IMR-90 (cell line): ENCODE results near the gene BTAF1. TPM values are rescaled to one million over a fixed set of nuclear protein-coding genes. Genes with fewer than 3 reads are reported as not detected.

Experiments used
- ATAC-seq: fragments of 200-7000 bp; cut with Tn5 transposase; 2 replicates; pipeline ENCODE4 v1.9.1; 2020; ENCODE audit warnings: low read depth, mild to moderate bottlenecking, moderate library complexity
- BruUV-seq: library from RNA; stranded (reverse); fragments of 400-500 nt; replicated peaks from 2 replicates; lab custom pipeline; 2021; lab: Mats Ljungman, UMichigan
- CTCF ChIA-PET: fragments of 300-600 bp; formaldehyde crosslinking; extraction: SDS; loops from one replicate; lab custom pipeline; 2021; ENCODE audit warnings: antibody characterized with exemption; lab: Yijun Ruan, JAX
- POLR2A ChIA-PET: fragments of 300-600 bp; sonication (Branson Sonifier 250); formaldehyde crosslinking; loops from one replicate; lab custom pipeline; 2022; ENCODE audit warnings: antibody characterized with exemption; ENCODE audit not compliant: unreplicated experiment; lab: Charles Lee
- DNase-seq: peaks from one replicate; pipeline ENCODE4 v3.0.0; 2013
- H2AFZ ChIP-seq: replicated peaks from 2 replicates; pipeline ENCODE3; 2013; ENCODE audit warnings: low read length, mild to moderate bottlenecking; ENCODE audit not compliant: poor library complexity
- H2AK5ac ChIP-seq: 2 replicates; pipeline ENCODE4 v1.6.1; 2013; ENCODE audit warnings: low read depth, low read length, inconsistent platforms
- H2AK9ac ChIP-seq: replicated peaks from 2 replicates; pipeline ENCODE3; 2013; ENCODE audit warnings: mild to moderate bottlenecking, low read depth, low read length, moderate library complexity; ENCODE audit not compliant: poor library complexity
- H2BK120ac ChIP-seq: 2 replicates; pipeline ENCODE4 v1.6.1; 2013; ENCODE audit warnings: low read depth, low read length, inconsistent platforms
- H2BK15ac ChIP-seq: 3 replicates; pipeline ENCODE4 v1.6.1; 2013; ENCODE audit warnings: low read depth, low read length, inconsistent platforms
- H2BK20ac ChIP-seq: 2 replicates; pipeline ENCODE4 v1.6.1; 2013; ENCODE audit warnings: low read depth, mild to moderate bottlenecking, inconsistent platforms, low read length, moderate library complexity
- H2BK5ac ChIP-seq: 2 replicates; pipeline ENCODE4 v1.6.1; 2013; ENCODE audit warnings: mild to moderate bottlenecking, low read depth, low read length, inconsistent platforms; ENCODE audit not compliant: poor library complexity, severe bottlenecking
- H3K14ac ChIP-seq: replicated peaks from 2 replicates; pipeline ENCODE4 v1.6.1; 2013; ENCODE audit warnings: low read depth, low read length, inconsistent platforms
- H3K18ac ChIP-seq: 2 replicates; pipeline ENCODE4 v1.6.1; 2013; ENCODE audit warnings: low read depth, low read length, control low read depth
- H3K23ac ChIP-seq: 2 replicates; pipeline ENCODE4 v1.6.1; 2013; ENCODE audit warnings: low read depth, low read length, inconsistent platforms
- H3K27ac ChIP-seq: 2 replicates; pipeline ENCODE4 v1.5.1; 2013; ENCODE audit warnings: mild to moderate bottlenecking, control low read depth, low read length; ENCODE audit not compliant: insufficient read depth
- H3K27me3 ChIP-seq: 2 replicates; pipeline ENCODE4 v1.6.1; 2013; ENCODE audit warnings: low read length; ENCODE audit not compliant: control insufficient read depth, insufficient read depth
- H3K36me3 ChIP-seq: 2 replicates; pipeline ENCODE4 v1.6.1; 2013; ENCODE audit warnings: low read length, mixed read lengths; ENCODE audit not compliant: control insufficient read depth, insufficient read depth
- H3K4ac ChIP-seq: 2 replicates; pipeline ENCODE4 v1.6.1; 2013; ENCODE audit warnings: low read depth, low read length, inconsistent platforms
- H3K4me1 ChIP-seq: 2 replicates; pipeline ENCODE4 v1.6.1; 2013; ENCODE audit warnings: low read length, mixed read lengths; ENCODE audit not compliant: control insufficient read depth, insufficient read depth
- H3K4me2 ChIP-seq: 2 replicates; pipeline ENCODE4 v1.6.1; 2013; ENCODE audit warnings: low read depth, mild to moderate bottlenecking, control low read depth, low read length, moderate library complexity
- H3K4me3 ChIP-seq: 2 replicates; pipeline ENCODE4 v1.5.1; 2013; ENCODE audit warnings: low read depth, mild to moderate bottlenecking, control low read depth, low read length, moderate library complexity; ENCODE audit not compliant: insufficient read depth
- H3K56ac ChIP-seq: 2 replicates; pipeline ENCODE4 v1.6.1; 2013; ENCODE audit warnings: low read length, inconsistent platforms; ENCODE audit not compliant: insufficient read depth; ENCODE audit errors: extremely low read depth
- H3K79me1 ChIP-seq, 2 experiments: 2 replicates each; pipeline ENCODE4 v1.6.1; 2013; ENCODE audit warnings: low read length in 2 of 2, inconsistent platforms in 1 of 2, low read depth in 1 of 2
- H3K9ac ChIP-seq: 2 replicates; pipeline ENCODE4 v1.6.1; 2013; ENCODE audit warnings: low read depth, low read length, control low read depth
- H3K9me1 ChIP-seq: 2 replicates; pipeline ENCODE4 v1.6.1; 2013; ENCODE audit warnings: low read length, inconsistent platforms; ENCODE audit not compliant: insufficient read depth
- H3K9me3 ChIP-seq: 2 replicates; pipeline ENCODE4 v1.6.1; 2013; ENCODE audit warnings: low read length; ENCODE audit not compliant: control insufficient read depth, insufficient read depth
- H4K20me1 ChIP-seq: 2 replicates; pipeline ENCODE4 v1.6.1; 2013; ENCODE audit warnings: low read length, inconsistent platforms; ENCODE audit not compliant: insufficient read depth
- H4K5ac ChIP-seq: 2 replicates; pipeline ENCODE4 v1.6.1; 2013; ENCODE audit warnings: mild to moderate bottlenecking, low read depth, low read length, control low read depth
- H4K8ac ChIP-seq, 2 experiments: 2 replicates each; pipeline ENCODE4 v1.6.1; 2013; ENCODE audit warnings: low read depth in 2 of 2, low read length in 2 of 2, control low read depth in 1 of 2, inconsistent platforms in 1 of 2
- H4K91ac ChIP-seq: 2 replicates; pipeline ENCODE4 v1.6.1; 2013; ENCODE audit warnings: low read depth, low read length, inconsistent platforms; ENCODE audit not compliant: insufficient read depth
- CEBPB ChIP-seq: IDR thresholded peaks from 2 replicates; pipeline ENCODE4 v1.6.1; 2012; ENCODE audit warnings: low read depth, low read length, improper control_type of control experiment
- CHD1 ChIP-seq: IDR thresholded peaks from 2 replicates; pipeline ENCODE4 v1.6.1; 2012; ENCODE audit warnings: low read depth, low read length, improper control_type of control experiment
- FOS ChIP-seq: fragments of 150-350 bp; IDR thresholded peaks from 2 replicates; pipeline ENCODE4 v1.6.1; 2016; ENCODE audit warnings: low read depth, low read length
- MAFK ChIP-seq: IDR thresholded peaks from 2 replicates; pipeline ENCODE4 v1.6.1; 2012; ENCODE audit warnings: low read depth, low read length, improper control_type of control experiment
- MAZ ChIP-seq: IDR thresholded peaks from 2 replicates; pipeline ENCODE4 v1.6.1; 2012; ENCODE audit warnings: low read depth, mild to moderate bottlenecking, low read length, improper control_type of control experiment, moderate library complexity, borderline replicate concordance
- MXI1 ChIP-seq: IDR thresholded peaks from 2 replicates; pipeline ENCODE4 v1.6.1; 2012; ENCODE audit warnings: low read depth, mild to moderate bottlenecking, low read length, moderate library complexity, borderline replicate concordance
- POLR2A ChIP-seq: IDR thresholded peaks from 2 replicates; pipeline ENCODE4 v1.6.1; 2012; ENCODE audit warnings: mild to moderate bottlenecking, low read depth, low read length
- RAD21 ChIP-seq: IDR thresholded peaks from 2 replicates; pipeline ENCODE4 v1.6.1; 2012; ENCODE audit warnings: low read length, improper control_type of control experiment
- RFX5 ChIP-seq: IDR thresholded peaks from 2 replicates; pipeline ENCODE4 v1.8.0; 2012; ENCODE audit warnings: low read depth, mild to moderate bottlenecking, low read length, moderate library complexity
- SMC3 ChIP-seq: fragments of 150-350 bp; IDR thresholded peaks from 2 replicates; pipeline ENCODE4 v1.6.1; 2016; ENCODE audit warnings: low read depth, mild to moderate bottlenecking, antibody characterized with exemption, low read length, moderate library complexity
- WGBS, 2 experiments: methylation state at CpG; one replicate each; pipeline versions ENCODE4 v1.1.5 to v1.1.7; 2013; ENCODE audit warnings: missing lambda C conversion rate in 2 of 2; ENCODE audit not compliant: insufficient read length in 1 of 2; ENCODE audit errors: extremely low coverage in 2 of 2; 5-methylcytosine and 5-hydroxymethylcytosine counted together
- dilution Hi-C: fragments of 300-500 bp; cut with HindIII; formaldehyde crosslinking; loops from one replicate; pipeline ENCODE4 v1.14.3; 2018; ENCODE audit warnings: low sequenced_read_pairs; ENCODE audit not compliant: unreplicated experiment
- in situ Hi-C: fragments of 300-500 bp; cut with MboI; formaldehyde crosslinking; loops from 3 replicates; pipeline ENCODE4 v1.14.3; 2019; ENCODE audit warnings: low sequenced_read_pairs, inconsistent platforms, mixed read lengths
- intact Hi-C: fragments of 100-400 bp; cut with micrococcal nuclease; formaldehyde crosslinking; loops from 2 replicates; pipeline ENCODE4 v1.10.0; 2022
- polyA plus RNA-seq, 3 experiments: library from polyadenylated mRNA; depleted of rRNA; stranded (reverse); fragments of >200 nt; gene quantifications; 2 replicates each; pipeline ENCODE4 v1.2.3, GENCODE V29; 2012; ENCODE audit warnings: low replicate concordance in 1 of 3
- total RNA-seq: library from RNA; depleted of rRNA; stranded (reverse); fragments of >200 nt; gene quantifications from 2 replicates; pipeline ENCODE4 v1.2.3, GENCODE V29; 2012
- TF ChIP-seq, protein P1 (sequence below): conservative IDR thresholded peaks from 2 replicates; pipeline ENCODE4 v1.5.1; 2012; ENCODE audit warnings: mild to moderate bottlenecking, low read depth, low read length, improper control_type of control experiment
- TF ChIP-seq, protein P2 (sequence below): fragments of 150-350 bp; IDR thresholded peaks from 2 replicates; pipeline ENCODE4 v1.6.1; 2017; ENCODE audit warnings: mild to moderate bottlenecking, antibody characterized with exemption, low read length, low read depth

BTAF1 gene
- total and polyA plus RNA-seq, 2 of the 4 experiments (the other 2 are of a cell fraction), result 15.0 to 42.3 TPM

DNA sequence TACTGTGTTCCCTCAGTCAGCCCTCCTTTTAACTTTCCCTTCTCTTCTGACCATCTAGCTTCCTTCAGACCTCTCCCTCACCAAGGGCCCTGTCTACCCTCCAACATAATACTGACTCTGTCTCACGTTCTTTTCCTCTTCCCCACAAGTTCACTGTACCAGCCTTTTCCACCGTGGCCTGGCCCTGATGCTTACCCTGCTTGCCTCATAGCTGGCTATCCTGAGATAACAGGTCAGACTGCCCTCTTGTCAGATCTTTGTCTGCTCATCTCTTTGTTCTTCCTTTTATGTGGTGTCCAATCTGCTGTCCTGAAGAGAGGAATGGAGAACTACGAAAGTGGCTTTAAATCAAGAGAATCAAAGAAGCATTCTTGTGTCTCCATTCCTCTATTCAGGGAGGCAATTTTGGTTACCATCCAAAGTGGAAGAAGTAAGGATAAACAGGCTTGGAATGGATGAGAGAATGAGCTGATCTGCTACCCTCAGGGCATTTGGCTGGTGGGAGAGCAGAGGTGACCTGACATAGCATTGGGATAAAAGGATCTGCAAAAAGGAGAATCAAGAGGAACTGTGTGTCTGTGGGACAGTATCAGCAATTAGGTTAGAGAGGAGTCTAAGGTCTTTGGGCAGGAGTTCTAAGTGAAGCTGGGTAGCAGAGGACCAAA lies 8.1 kb downstream of the BTAF1 start (continued):
- TF ChIP-seq, protein P1, sequence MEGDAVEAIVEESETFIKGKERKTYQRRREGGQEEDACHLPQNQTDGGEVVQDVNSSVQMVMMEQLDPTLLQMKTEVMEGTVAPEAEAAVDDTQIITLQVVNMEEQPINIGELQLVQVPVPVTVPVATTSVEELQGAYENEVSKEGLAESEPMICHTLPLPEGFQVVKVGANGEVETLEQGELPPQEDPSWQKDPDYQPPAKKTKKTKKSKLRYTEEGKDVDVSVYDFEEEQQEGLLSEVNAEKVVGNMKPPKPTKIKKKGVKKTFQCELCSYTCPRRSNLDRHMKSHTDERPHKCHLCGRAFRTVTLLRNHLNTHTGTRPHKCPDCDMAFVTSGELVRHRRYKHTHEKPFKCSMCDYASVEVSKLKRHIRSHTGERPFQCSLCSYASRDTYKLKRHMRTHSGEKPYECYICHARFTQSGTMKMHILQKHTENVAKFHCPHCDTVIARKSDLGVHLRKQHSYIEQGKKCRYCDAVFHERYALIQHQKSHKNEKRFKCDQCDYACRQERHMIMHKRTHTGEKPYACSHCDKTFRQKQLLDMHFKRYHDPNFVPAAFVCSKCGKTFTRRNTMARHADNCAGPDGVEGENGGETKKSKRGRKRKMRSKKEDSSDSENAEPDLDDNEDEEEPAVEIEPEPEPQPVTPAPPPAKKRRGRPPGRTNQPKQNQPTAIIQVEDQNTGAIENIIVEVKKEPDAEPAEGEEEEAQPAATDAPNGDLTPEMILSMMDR, result no peak

DNA sequence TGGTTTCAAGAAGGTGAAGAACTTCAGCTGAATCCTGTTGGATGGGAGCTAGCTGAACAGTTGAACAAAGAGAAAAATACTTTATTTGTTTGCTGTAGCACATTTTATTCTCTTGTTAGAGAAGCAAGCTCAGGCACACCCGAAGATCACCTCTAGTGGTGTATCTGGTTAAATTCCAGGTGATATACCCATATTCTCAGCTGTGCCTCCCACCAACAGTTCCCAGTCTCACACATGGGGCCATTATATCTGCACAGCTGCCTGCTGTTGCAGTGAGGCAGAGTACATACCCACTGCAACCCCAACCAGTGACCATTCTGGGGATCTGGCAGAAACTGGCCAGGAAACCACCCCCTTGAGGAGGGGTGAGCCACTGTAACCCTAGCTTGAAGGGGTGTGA lies 9.2 kb downstream of the BTAF1 start:
- Histone ChIP-seq H2AFZ (no peak overlapping the region), H2BK5ac (no peak overlapping the region), H3K23ac (no peak overlapping the region), H3K4me1 (peaks cover 9% of the 10 kb centered on the region), H4K5ac (no peak overlapping the region), H3K9me1 (peaks cover 18% of the 10 kb centered on the region), H3K79me1 (peaks cover 34 to 69% of the 10 kb centered on the region in 2 experiments), H3K56ac (no peak overlapping the region), H4K8ac (no peak overlapping the region), H3K18ac (no peak overlapping the region), H2AK9ac (no peak overlapping the region), H3K4me2 (no peak overlapping the region), H2AK5ac (no peak overlapping the region), H3K14ac (no peak overlapping the region), H3K9me3 (no peaks in the 10 kb centered on the region), H3K27me3 (no peaks in the 10 kb centered on the region), H3K4me3 (no peak overlapping the region), H2BK120ac (no peak overlapping the region), H2BK15ac (no peak overlapping the region), H3K4ac (no peak overlapping the region), H3K9ac (no peak overlapping the region), H3K36me3 (peaks cover 15% of the 10 kb centered on the region), H4K20me1 (peaks cover 50% of the 10 kb centered on the region), H2BK20ac (no peak overlapping the region), H4K91ac (no peak overlapping the region), H3K27ac (no peak overlapping the region)
- in situ Hi-C loops, result no loop called here
- ChIA-PET CTCF (interaction anchor here (2.1 kb wide), 1 partner anchor 9 kb away, joined by 6 read pairs; the partner anchor contains the start of gene BTAF1), POLR2A (no interaction called here)
- ATAC-seq, result no peak
- intact Hi-C loops, result no loop called here
- dilution Hi-C loops, result no loop called here
- WGBS, 2 experiments, result no CpG with 5 or more reads among the region's 1 CpG
- no peak for DNase-seq
- BruUV-seq, result no TSS peak
- no peak for TF ChIP-seq RAD21
- no peak for TF ChIP-seq SMC3
- no peak for TF ChIP-seq CHD1
- TF ChIP-seq, protein P2, sequence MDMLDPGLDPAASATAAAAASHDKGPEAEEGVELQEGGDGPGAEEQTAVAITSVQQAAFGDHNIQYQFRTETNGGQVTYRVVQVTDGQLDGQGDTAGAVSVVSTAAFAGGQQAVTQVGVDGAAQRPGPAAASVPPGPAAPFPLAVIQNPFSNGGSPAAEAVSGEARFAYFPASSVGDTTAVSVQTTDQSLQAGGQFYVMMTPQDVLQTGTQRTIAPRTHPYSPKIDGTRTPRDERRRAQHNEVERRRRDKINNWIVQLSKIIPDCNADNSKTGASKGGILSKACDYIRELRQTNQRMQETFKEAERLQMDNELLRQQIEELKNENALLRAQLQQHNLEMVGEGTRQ, result no peak
- TF ChIP-seq, protein P1, result no peak
- TF ChIP-seq MAZ, result no peak
- TF ChIP-seq FOS, result no peak
- no peak for TF ChIP-seq POLR2A
- TF ChIP-seq CEBPB, result no peak
- no peak for TF ChIP-seq RFX5
- TF ChIP-seq MXI1, result no peak
- TF ChIP-seq MAFK, result no peak
